ENCODE results near the gene SOX12. TPM values are rescaled to one million over a fixed set of nuclear protein-coding genes. Genes with fewer than 3 reads are reported as not detected.

SOX12 gene
- total RNA-seq, 1 donor from 2014 or later, result 9.4 TPM

Other genes starting within 250 kb of the SOX12 start
- gene DEFB125, start 237.9 kb upstream of the SOX12 start, total RNA-seq, result not detected
- gene DEFB126, start 183.0 kb upstream of the SOX12 start, total RNA-seq, result not detected
- not detected for gene DEFB127, start 168.1 kb upstream of the SOX12 start, total RNA-seq
- not detected for gene DEFB128, start 135.8 kb upstream of the SOX12 start, total RNA-seq
- gene DEFB129, start 98.3 kb upstream of the SOX12 start, total RNA-seq, result not detected
- not detected for gene DEFB132, start 67.8 kb upstream of the SOX12 start, total RNA-seq
- 3.3 TPM for gene C20orf96, start 34.8 kb upstream of the SOX12 start, total RNA-seq
- 27.0 TPM for gene ZCCHC3, start 28.0 kb upstream of the SOX12 start, total RNA-seq
- gene NRSN2, start 21.6 kb downstream of the SOX12 start, total RNA-seq, result 27.0 TPM
- gene TRIB3, start 55.2 kb downstream of the SOX12 start, total RNA-seq, result 12.5 TPM
- gene RBCK1, start 82.7 kb downstream of the SOX12 start, total RNA-seq, result 15.1 TPM
- gene TBC1D20, start 137.0 kb downstream of the SOX12 start, total RNA-seq, result 15.4 TPM
- 187 TPM for gene CSNK2A1, start 218.2 kb downstream of the SOX12 start, total RNA-seq

All from occipital lobe (tissue), 1 donor.